CD4-positive, alpha-beta T cell treated with Interleukin-21 for 1 hour (primary cell): Measurements from ENCODE around the gene CDKAL1.

ENCODE experiments used
- DNase-seq: peaks from one replicate; pipeline ENCODE4 v3.0.0-alpha.2; 2020

CDKAL1 gene

DNA sequence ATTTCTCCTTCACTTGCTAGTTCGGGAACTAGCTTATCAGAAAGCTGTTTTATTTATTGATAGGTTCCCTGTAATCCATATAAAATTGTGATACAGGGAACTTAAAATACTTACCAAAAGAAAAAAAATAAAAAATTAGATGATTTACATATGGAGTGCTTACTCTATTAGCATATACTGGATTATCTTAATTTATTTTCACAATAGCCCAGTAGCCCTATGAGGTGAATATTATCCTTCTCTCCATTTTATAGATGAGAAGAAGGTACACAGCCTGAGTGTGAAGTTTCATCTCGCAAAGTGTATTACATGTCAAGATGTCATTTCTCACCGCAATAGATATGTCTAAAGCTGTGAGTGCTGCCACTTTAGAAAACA lies 463.5 kb downstream of the CDKAL1 start:
- no peak for DNase-seq

DNA sequence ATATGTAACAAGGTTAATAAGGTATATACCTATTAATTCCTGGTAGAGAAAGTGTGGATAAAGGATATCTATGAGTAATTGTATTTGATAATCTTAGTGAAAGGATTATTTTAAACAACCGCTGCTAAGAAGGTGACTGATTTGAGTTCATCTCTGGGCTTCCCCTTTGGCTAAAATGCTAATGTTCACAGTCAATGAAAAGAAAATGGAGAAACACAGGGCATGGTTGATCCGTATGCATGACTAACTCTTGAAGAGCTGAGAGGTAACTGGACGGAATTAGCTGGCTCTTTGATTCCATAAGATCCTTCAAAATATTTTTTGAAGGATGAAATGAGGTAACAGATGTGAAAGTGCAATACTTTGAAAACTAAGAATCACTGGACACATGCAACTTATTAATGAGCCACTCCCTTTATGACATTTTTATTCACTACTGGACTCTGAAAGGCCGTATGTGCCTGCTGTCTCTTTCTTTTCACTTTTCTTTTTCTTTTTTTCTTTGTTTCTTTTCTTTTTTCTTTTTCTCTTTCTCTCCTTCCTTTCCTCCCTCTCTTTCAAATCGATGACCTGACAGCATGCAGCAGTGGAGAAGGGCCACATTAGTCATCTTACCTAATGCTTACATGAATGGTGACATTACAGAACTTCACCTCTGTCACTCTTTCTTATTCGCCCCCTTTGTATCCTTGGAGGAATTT lies 464.6 kb downstream of the CDKAL1 start:
- no peak for DNase-seq

DNA sequence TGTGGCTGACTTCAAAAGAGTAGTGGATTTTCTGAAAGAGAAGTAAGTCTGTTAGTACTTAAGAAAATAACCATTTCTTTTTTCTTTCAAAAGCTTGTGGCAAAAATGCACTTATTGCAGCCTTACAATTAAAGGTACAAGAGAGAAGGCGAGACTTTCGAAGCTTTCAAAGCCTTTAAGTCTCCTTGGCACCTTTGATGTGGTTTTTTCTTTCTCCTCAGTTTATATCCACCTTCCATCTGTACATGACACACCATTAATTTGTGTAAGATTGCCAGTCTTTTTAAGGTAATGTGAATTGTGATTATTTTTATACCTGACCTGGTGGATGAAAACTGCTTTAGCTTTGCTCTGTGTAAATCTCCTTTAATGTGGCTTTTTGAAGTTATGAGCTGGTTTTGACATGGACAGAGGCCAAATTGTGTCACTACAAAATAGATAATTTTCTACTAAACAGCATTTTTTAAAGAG lies 466.1 kb downstream of the CDKAL1 start:
- no peak for DNase-seq

DNA sequence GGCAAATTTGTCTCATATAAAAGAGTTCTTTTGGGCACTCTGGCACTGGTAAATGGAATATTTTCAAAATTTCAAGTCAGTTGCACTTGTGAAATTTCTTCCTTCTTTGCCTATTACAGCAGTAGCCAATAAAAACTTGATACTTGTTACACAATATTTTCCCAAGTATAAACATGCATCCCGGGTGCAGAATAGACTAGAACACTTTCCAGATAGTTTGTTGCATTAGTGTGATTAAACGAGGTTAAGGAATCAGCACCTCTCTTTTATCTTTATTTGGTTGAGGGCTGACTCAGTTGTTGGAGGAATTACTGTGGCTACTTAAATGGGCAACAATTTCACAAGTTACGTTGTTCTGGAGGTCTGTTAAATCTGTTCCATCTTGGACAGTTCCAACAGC lies 467.5 kb downstream of the CDKAL1 start:
- no peak for DNase-seq

DNA sequence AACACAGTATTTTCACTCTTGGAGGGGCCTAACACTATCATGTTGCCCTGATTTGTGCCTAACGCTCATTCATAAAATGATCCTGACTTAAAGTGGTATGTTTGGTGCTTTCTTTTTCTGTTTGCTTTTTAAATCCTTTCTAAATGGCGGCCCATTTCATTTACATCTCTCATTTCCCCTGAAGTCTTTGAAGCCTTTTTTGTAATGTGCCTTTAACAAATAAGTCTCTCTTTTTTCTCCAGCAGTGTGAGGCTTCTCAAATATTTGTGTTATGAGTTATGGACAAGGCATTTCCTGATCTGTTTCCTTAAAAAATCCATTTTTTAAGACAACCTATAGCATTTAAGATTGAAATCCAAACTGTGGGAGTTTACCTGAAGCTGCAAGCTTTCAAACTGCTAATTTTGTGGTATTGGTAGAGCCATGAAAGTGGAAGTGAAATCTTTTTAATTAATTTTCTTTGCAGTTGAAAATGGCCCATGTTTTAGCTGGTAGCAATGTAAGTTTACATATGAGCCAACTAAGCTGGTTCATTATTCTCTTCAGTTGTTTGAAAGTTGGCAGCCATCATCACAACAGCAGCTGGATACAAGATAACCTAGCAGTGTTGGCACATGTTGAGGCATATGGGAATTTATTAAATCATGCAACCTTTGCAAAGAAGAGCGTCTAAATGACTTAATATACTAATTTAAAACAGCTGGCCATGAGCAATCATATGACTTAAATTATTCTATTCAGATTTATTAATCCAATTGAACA lies 469.7 kb downstream of the CDKAL1 start:
- DNase-seq = no peak

DNA sequence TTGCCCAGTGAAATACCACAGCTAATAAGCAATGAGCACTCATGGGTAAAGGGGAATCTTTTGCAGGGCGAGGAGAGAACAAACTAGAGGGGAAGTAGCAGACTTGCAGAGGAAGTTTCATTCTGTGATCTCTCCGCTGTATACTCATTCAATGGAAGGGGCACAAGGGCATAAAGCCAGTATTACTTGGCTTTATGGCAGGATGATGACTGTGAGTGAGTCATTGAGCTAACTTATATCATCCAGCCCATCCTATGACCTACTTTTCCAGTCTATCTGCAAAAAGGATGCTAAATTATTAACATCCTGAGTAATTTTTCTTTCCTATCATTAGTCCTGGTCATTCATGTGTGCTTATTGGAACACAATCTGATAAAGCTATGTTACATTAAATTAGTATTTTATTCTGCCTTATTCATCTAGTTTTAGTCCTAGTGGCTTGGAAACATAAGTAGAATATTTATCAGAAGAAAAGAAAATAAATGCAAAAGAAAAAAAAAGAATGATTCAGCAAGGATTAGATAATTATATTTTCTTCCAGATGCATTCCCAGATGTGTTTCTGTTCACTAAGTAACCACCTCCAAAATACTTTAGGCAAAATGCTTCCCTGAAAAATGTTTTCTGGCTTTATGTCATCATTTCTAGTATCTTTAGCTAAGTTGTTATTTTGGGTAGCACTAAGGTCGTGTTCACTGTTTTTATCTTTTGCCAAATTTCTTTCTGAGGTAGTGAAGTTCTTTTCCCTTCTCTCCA lies 471.7 kb downstream of the CDKAL1 start:
- DNase-seq = no peak

DNA sequence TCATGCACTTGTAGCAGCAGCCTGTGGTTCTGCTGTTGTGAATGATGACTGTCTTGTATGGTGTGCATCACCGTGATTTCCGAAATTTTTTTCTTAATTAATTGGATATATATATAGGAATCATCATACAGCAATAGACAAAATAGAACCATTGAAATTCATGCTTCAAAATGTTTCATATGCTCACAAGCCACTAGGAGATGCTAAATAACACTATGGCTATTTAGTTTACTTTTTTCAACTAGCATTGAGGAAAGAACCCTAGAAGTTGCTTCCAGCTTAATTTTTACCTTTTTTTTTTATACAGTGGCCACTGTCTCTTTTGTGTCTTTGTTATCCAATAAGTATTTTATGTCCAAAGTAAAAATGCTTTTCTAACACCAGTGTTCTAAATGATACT lies 485.4 kb downstream of the CDKAL1 start:
- no peak for DNase-seq

DNA sequence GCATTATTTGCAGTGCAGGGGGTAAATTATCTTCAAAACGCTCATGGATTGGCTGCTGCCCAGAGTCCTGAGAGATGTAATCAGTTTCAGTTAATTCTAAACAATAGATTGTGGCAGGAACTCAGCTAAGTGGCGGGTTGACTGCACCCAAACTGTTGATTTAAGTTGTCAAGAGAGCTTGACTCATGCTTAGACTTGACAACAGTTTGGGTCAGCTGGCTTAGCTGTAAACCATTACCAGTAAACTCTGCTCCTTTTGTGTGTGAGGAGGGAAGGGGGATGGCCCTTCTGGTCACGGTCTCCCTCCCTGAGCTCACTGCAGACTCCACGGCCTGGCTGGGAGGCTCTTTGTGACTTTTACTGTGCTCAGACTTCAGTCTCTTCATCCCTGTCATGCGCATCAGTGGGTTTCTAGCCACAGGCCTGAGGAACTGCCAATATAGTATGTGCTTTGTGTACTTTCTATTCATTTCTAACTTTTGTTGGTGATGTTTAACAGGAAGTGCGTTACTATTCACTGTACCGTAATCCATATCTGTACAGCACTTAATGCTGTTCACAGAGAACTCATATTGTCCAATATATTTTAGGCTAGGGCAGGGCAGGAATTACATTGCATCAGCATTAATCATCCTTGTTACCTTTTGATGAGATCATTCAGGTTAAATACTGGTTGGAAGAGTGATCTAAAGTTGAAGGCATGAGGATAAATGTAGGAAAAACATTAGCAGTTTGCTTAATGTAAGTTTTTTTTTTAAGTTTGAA lies 488.3 kb downstream of the CDKAL1 start:
- no peak for DNase-seq

DNA sequence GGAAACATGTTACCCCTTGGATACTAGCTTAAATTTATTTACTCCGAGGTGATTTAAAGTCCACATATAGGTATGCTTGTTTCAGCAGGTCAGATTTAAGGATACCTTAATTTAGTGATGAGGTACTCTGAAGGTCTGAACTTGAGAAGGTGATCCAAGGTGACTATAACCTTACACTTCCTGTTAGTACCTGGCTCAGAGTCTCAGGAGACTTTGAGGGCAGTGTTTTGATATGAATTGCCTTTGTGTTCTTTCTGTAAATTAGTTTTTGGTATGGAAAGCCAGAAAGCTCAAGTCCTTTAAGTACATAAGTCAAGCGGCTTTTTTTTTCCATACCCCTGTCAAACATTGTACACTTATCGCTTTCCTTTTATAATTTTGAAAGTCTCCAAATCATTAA lies 489.0 kb downstream of the CDKAL1 start:
- no peak for DNase-seq

DNA sequence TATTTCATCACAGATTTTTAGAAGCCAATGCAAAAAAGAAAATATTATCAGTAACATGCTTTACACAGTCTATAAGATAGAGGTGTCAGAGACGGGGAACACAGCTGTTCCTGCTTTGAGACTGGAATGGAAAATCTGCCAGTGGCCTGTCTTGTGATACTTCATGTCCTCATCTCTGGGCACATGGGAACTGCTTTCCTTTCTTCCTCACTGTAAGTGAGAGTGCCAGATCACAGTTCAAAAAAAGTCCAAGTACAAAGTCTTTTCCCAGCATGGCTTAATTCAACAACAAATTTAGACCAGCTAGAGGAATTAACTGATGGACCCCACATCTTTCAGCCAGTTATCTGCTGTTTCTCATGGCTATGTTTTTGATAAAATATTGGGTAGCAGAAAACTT lies 490.4 kb downstream of the CDKAL1 start:
- DNase-seq = no peak

DNA sequence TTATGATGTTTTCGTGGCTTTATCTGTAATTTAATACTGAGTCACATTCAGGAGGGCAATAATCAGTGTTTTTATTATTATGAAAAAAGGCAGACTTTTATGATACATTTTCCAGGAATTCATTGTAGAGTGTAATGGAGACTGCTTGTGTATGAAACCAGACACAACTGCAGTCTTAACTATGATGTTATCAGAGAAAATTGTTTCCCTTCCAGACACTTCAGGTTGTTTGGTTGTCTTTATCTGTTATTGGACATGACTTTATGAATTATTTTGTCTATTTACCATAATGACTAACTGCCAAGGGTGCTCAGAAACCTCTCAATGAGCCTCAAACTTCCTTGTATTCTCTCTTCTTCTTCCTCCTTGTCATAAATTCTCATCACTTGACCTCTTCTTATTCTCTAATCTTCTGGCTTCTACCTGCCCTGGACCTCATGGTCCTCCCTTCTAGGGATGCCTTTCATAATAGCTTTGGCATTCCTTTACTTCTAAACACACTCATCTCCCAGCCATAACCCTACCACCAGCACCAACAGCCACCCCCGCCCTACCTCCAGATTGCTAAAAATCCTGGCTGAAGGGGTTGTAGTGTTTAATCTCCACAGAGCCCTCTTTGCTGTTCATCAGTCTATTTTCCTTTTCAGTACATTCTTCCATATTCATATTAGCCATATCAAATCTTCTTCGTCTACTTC lies 492.5 kb downstream of the CDKAL1 start:
- no peak for DNase-seq

DNA sequence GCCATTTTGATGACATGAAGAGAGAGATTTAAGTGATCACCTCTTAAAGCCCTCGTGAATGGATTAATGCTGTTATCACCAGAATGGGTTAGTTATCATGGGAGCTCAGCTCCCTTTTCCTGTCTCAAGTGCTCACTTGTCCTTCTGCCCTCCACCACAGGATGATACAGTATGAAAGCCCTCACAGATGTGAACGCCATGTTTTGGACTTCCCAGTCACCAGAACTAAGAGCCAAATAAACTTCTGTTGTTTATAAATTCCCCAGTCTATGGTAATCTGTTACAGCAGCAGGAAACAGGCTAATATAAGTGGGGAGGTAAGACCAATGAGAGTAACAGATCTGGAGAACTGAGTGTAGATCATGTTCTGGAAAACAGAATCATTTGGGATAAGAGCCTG lies 493.2 kb downstream of the CDKAL1 start:
- DNase-seq = no peak

DNA sequence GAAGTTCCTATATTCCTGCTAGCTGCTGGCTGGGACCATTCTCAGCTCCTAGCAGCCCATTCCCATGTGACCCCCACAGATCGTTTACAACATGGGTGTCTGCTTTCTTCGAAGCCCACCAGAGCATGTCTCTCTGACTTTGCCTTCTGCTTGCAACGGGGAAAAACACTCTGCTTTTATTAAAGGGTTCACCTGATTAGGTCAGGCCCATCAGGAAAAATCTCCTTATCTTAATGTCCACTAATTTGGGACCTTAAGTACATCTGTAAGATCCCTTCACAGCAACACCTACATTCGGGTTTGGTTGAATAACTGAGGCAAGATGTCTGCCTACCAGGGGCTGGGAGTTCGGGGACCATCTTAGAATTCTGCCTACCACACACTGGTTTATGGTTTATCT lies 496.9 kb downstream of the CDKAL1 start:
- no peak for DNase-seq

DNA sequence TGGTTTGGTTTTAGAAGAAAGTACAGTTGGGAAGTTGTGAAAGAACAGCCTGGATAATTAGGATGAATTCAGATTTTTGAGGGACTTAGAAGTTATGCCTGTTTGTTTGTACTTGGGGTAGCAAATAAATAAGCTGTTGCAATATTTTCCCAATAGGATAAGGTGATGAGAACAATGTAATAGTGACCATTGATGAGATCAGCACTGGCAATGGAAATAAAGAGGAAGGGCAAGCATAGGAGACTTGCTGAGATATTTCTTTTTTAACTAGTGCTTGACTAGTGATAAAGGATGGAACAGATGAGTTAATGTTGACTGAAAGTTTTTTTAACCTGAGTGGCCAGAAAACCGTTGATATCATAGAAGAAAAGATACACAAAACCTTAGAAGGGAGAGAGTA lies 498.8 kb downstream of the CDKAL1 start:
- no peak for DNase-seq

DNA sequence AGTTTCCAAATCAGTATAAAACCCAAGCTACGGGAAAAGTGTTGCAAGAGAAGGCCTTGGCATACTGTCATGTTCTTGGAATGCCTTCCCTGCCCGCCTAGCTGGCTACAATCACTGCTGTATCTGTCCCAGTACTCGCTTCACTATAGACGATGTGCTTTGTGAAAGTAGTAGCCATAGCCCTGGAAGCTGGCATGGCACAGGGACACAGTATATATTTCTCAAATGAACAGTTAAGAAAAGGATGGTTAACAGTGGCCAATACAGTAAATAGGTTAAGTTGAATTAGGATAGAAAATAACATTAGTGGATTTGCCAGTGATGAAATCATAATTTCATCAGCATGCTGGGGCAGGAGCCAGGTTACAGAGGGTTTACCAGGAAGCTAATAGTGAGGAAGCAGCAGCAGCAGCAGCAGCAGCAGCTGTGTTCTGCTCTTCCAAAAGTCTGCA lies 499.3 kb downstream of the CDKAL1 start:
- DNase-seq = no peak

DNA sequence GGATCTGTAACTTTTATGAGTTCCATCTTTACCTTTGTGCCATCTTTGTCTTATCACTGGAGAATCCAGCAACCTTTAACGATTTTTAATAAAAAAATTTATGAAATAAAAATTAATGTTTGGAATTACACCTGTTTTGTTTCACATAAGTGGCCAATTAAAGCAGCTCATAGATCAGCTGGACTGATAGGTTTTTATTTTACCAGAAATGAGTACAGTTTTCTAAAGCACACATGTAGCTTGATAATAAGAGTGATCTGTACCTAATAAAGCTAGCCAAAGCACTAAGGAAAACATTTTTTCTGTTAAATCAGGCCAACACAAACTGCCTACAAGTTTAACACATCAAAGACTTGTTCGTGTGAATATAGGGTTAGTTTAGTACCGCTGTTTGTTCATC lies 500.1 kb downstream of the CDKAL1 start:
- DNase-seq = no peak

DNA sequence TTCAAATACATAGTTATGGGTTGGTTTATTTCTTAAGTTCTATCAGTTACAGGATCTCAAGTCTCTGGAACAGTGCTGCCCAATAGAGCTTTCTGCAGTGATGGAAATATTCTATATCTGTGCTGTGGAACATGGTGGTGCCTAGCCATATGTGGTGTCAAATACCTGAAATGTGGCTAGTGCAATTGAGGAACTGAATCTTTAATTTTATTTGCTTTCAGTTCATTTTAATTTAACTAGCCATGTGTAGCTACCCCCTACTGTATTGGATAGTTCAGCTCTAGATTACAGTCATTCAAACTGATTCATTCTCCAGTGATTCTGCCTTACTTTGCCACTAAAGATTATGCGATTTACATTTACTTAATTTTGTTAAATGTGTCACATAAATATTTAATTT lies 503.2 kb downstream of the CDKAL1 start:
- DNase-seq = no peak

DNA sequence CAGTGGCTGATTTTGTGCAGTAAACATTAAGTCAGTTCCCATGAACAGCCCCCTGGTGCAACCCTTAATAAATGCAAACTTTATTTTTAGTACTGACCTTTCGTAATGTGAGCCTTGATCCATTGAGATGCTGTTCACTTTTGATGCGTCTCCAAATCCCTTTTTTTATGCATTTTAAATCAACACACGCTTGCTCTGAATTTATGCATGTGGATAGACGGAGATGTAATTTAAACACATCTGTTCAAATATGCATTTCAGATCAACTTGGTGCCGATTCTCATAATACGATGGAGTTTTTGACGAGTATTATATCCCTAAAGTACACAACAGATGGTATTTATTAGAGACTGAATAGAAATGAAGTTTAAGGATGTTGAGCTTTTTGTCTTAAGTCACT lies 505.7 kb downstream of the CDKAL1 start:
- no peak for DNase-seq

DNA sequence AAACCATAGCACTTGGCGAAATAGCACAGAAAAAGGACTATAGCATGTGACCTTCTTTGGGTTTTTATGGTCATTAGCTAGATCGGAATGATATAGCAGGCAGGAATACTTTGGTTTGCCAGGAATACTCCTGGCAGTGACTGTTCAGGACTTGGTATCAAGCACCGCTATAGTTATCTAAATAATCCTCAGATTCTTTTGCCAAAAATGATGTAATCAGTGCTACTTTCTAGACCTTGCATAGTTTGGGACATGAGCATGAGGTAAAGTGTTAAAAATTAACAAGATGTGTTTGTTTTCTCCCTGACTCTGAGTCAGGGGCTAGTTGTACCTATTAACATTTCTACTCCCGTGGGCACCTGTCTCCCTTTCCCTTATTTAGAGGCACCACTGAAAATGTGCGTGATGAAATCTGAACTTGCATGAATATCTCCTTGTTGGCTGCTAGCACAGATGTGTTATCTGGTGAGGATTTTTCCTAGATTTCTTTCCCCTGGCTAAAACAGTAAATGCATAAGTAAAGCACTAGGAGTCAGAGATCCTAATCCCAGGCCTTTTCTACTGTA lies 511.0 kb downstream of the CDKAL1 start:
- DNase-seq = no peak

DNA sequence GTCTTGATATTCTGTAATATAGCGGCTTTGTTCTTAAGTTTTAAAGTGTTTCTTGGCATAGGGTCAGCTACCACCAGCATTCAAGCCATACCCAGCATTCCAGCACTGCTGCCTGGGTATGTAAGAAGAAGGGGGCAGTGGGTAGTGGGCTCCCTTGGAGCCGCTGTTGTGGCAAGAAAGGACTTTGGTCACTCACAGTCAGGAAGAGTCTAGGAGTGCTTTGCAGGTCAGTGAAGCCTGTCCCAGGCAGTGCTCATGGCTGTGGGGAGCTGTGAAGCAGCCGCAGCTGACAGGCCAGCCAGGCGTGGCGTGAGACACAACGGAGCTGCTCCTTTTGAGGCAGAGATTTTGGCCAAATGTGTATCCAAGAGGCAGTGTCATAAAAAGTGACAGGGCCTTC lies 512.0 kb downstream of the CDKAL1 start:
- DNase-seq = no peak

DNA sequence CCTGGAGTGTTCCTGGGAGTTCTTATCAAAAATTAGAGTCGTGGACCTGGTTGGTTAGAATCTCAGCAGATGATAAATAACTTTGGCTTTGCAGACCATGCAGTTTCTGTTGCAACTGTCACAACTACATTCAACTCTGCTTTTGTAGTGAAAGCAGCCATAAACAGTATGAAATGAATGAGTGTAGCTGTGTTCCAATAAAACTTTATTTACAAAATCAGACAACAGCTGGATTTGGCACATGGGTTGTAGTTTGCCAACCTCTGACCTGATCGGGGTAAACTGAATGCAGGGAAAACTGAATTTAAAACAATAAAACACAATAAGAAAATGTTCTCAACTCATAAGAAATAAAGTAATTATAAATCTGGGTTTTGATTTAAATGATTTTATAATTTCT lies 513.8 kb downstream of the CDKAL1 start:
- DNase-seq = no peak

DNA sequence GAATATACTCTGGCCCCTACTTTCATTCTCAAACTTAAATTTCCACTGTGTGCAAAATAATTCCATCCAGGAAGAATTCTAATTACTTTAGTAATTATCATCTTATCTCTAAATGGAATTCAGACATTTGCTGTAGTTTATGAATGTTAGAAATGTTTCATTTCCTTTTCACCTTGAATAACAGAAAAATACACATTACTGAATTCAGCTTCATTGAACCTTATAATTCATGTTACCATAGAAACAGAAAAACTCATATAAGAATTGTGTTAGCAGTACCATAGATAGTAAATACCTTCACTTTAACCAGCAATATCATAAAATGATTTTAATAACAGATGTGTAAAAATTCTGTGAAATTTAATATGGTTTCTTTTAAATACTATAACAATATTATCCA lies 514.9 kb downstream of the CDKAL1 start:
- no peak for DNase-seq
